GM23338 (cell line): ENCODE results near the gene DST. TPM values are rescaled to one million over a fixed set of nuclear protein-coding genes. Genes with fewer than 3 reads are reported as not detected.

Experiments
- ATAC-seq: fragments of 200-7000 bp; cut with Tn5 transposase; 3 replicates; pipeline ENCODE4 v1.9.1; 2020
- DNase-seq: peaks from one replicate; pipeline ENCODE4 v3.0.0-alpha.2; 2015; ENCODE audit warnings: low spot score
- H2AFZ ChIP-seq: fragments of 200-600 bp; sonication (generic); 2 replicates; pipeline ENCODE4 v1.8.0; 2016; ENCODE audit warnings: antibody characterized with exemption, mild to moderate bottlenecking, moderate library complexity
- H3F3A ChIP-seq: fragments of 200-600 bp; sonication (generic); replicated peaks from 2 replicates; pipeline ENCODE4 v1.8.0; 2017; ENCODE audit warnings: antibody characterized with exemption, mixed run types, low read depth
- H3K27ac ChIP-seq: fragments of 200-600 bp; sonication (generic); 2 replicates; pipeline ENCODE4 v1.6.1; 2016; ENCODE audit warnings: low read depth
- H3K27me3 ChIP-seq: fragments of 200-600 bp; sonication (generic); 2 replicates; pipeline ENCODE4 v1.8.0; 2016; ENCODE audit warnings: mild to moderate bottlenecking, mixed run types, moderate library complexity; ENCODE audit not compliant: insufficient read depth
- H3K36me3 ChIP-seq: fragments of 200-600 bp; sonication (generic); 2 replicates; pipeline ENCODE4 v1.8.0; 2016; ENCODE audit warnings: mild to moderate bottlenecking; ENCODE audit not compliant: insufficient read depth
- H3K4me1 ChIP-seq: fragments of 200-600 bp; sonication (generic); 2 replicates; pipeline ENCODE4 v1.8.0; 2016; ENCODE audit warnings: mild to moderate bottlenecking, moderate library complexity; ENCODE audit not compliant: insufficient read depth
- H3K4me2 ChIP-seq: fragments of 200-600 bp; sonication (generic); 2 replicates; pipeline ENCODE4 v1.7.1; 2017; ENCODE audit warnings: mixed run types
- H3K4me3 ChIP-seq: fragments of 200-600 bp; sonication (generic); 2 replicates; pipeline ENCODE4 v1.6.1; 2016; ENCODE audit warnings: mixed run types
- H3K79me2 ChIP-seq: fragments of 200-600 bp; sonication (generic); replicated peaks from 2 replicates; pipeline ENCODE4 v1.8.0; 2017; ENCODE audit warnings: mild to moderate bottlenecking; ENCODE audit not compliant: insufficient read depth
- H3K9me2 ChIP-seq: fragments of 200-600 bp; sonication (generic); 2 replicates; pipeline ENCODE4 v1.8.0; 2017; ENCODE audit not compliant: insufficient read depth
- H4K20me1 ChIP-seq: fragments of 200-600 bp; sonication (generic); replicated peaks from 2 replicates; pipeline ENCODE4 v1.8.0; 2017; ENCODE audit warnings: mild to moderate bottlenecking; ENCODE audit not compliant: insufficient read depth
- H3K27ac Mint-ChIP-seq: 2 replicates; pipeline ENCODE4 v1.8.0; 2020; ENCODE audit warnings: inconsistent platforms, mild to moderate bottlenecking, moderate library complexity, mixed read lengths
- H3K27me3 Mint-ChIP-seq: 3 replicates; pipeline ENCODE4 v1.8.0; 2022; ENCODE audit warnings: low read depth, mild to moderate bottlenecking, moderate library complexity, mixed read lengths, inconsistent platforms; ENCODE audit not compliant: insufficient read depth, poor library complexity
- H3K36me3 Mint-ChIP-seq: 3 replicates; pipeline ENCODE4 v1.8.0; 2021; ENCODE audit warnings: low read depth, mild to moderate bottlenecking, inconsistent platforms, moderate library complexity, mixed read lengths
- H3K4me1 Mint-ChIP-seq: 3 replicates; pipeline ENCODE4 v1.8.0; 2020; ENCODE audit warnings: mild to moderate bottlenecking, inconsistent platforms, mixed read lengths
- H3K4me3 Mint-ChIP-seq: 3 replicates; pipeline ENCODE4 v1.8.0; 2021; ENCODE audit warnings: moderate library complexity, mild to moderate bottlenecking, inconsistent platforms, mixed read lengths
- H3K9me3 Mint-ChIP-seq: 3 replicates; pipeline ENCODE4 v1.8.0; 2020; ENCODE audit warnings: moderate library complexity, mild to moderate bottlenecking, inconsistent platforms, mixed read lengths
- CREB1 ChIP-seq: fragments of 250-450 bp; sonication (Bioruptor Pico); IDR thresholded peaks from 2 replicates; pipeline ENCODE4 v1.5.0; 2020; ENCODE audit warnings: low read depth, mild to moderate bottlenecking, moderate library complexity
- EZH2 ChIP-seq: fragments of 200-600 bp; sonication (generic); IDR thresholded peaks from one replicate; pipeline ENCODE4 v1.8.0; 2017; ENCODE audit warnings: antibody characterized with exemption, mild to moderate bottlenecking, low read depth; ENCODE audit not compliant: unreplicated experiment
- EZH2phosphoT487 ChIP-seq: fragments of 200-600 bp; sonication (generic); IDR thresholded peaks from one replicate; pipeline ENCODE4 v1.8.1; 2018; ENCODE audit warnings: antibody characterized with exemption; ENCODE audit not compliant: unreplicated experiment
- JUNB ChIP-seq: IDR thresholded peaks from one replicate; pipeline ENCODE4 v1.6.1; 2016; ENCODE audit warnings: antibody characterized with exemption; ENCODE audit not compliant: unreplicated experiment
- NANOG ChIP-seq: IDR thresholded peaks from 2 replicates; pipeline ENCODE4 v1.6.1; 2016; ENCODE audit warnings: antibody characterized with exemption, borderline replicate concordance
- POLR2AphosphoS5 ChIP-seq: IDR thresholded peaks from 2 replicates; pipeline ENCODE4 v1.6.1; 2016; ENCODE audit warnings: antibody characterized with exemption, low read depth
- STAT1 ChIP-seq: IDR thresholded peaks from one replicate; pipeline ENCODE4 v1.6.1; 2016; ENCODE audit warnings: antibody characterized with exemption; ENCODE audit not compliant: unreplicated experiment
- ZNF331 ChIP-seq: fragments of 250-450 bp; sonication (Bioruptor Pico); IDR thresholded peaks from 2 replicates; pipeline ENCODE4 v1.5.0; 2020; ENCODE audit warnings: low read depth, mild to moderate bottlenecking, moderate library complexity
- polyA plus RNA-seq: library from polyadenylated mRNA; unstranded; fragments of >200 nt; fragmentation: Nextera tagmentation; extraction: Ambion mirVana; gene quantifications from 2 replicates; pipeline ENCODE4 v1.2.1, GENCODE V29; 2016
- total RNA-seq: library from RNA; depleted of rRNA; stranded (reverse); fragments of >200 nt; shearing (Covaris generic); gene quantifications from 2 replicates; pipeline ENCODE4 v1.2.3, GENCODE V29; 2014
- TF ChIP-seq, protein P1 (sequence below), 2 experiments: fragments of 200-600 bp in 1 of 2; sonication (generic) in 1 of 2; conservative IDR thresholded peaks; 2 replicates each; pipeline versions ENCODE4 v1.5.1 to v1.6.1; 2016 to 2017; ENCODE audit warnings: antibody characterized with exemption in 2 of 2, low read depth in 2 of 2, mild to moderate bottlenecking in 2 of 2, moderate library complexity in 1 of 2
- TF ChIP-seq, protein P2 (sequence below): IDR thresholded peaks from 2 replicates; pipeline ENCODE4 v1.6.1; 2016; ENCODE audit warnings: antibody characterized with exemption
- TF ChIP-seq, protein P3 (sequence below): fragments of 250-450 bp; sonication (Bioruptor Pico); IDR thresholded peaks from 2 replicates; pipeline ENCODE4 v1.5.0; 2020; ENCODE audit warnings: mild to moderate bottlenecking, moderate library complexity
- TF ChIP-seq, protein P4 (sequence below): IDR thresholded peaks from one replicate; pipeline ENCODE4 v1.6.1; 2018; ENCODE audit warnings: antibody characterized with exemption; ENCODE audit not compliant: unreplicated experiment

The DST gene
- total and polyA plus RNA-seq, 2 experiments from 2014 or later = 88.7 to 188 TPM

DNA sequence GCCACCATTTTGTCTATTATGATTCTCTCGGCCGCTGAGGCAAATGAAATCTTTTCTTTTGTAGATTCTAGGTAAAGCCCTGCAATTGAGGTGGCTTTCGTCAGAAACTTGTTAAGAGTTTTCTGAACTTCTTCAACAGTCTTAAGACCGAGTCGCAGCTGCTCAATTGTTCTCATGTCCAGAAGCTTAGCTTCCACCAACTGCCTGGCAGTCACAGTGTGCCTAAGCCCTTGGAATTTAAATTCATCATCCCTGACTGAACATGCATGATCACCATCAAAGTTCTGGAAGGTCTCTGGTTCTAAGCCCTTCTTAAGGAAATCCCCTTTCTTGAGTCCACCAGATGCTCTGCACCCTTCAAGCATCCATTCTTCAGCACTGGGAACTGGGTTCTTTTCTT, 25.7 kb downstream of the DST start (continued):
- TF ChIP-seq EZH2 (no peak), ZNF331 (CRISPR knock-in tag) (no peak)

DNA sequence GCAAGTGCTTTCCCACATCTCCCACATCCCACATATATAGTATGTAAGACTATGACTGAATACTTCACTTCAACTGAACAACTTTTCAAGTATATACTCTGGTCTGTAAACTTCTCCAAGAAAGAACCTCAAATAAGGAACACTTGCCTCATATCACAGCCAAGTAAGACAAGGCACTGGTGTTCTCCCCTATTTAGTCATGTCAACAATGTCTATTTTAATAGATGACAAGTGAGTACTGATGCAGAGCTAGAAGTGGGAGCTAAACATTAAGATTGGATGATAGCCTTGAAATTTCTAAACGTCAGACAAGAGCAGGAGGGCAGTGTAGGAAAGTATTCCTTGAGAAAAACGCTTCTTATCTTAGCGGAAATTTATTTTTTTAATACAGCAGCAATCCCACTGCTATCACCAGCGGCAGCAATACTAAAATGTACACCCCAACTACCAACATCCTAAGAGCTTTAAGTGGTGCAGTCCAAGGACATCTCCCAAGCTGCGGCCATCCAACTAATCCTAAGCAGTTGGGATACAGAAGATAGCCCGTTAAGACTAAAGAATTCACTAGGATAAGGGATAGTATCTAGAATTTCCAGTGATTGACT, 29.3 kb downstream of the DST start:
- Histone ChIP-seq H3K4me2 (no peak overlapping the region), H2AFZ (no peak overlapping the region), H3K27ac (peak overlapping the region; percentile 52; the same call in 1 of the 2 replicates), H3K9me2 (0 out of 2 replicates have a peak, but pooled peaks cover 11% of the 10 kb centered on the region), H3K27me3 (no peaks in the 10 kb centered on the region), H3K36me3 (peaks cover 17% of the 10 kb centered on the region; the same call in 1 of the 2 replicates), H3K4me1 (peaks cover 30% of the 10 kb centered on the region), H3K79me2 (no peaks in the 10 kb centered on the region), H4K20me1 (no peaks in the 10 kb centered on the region), H3F3A (no peaks in the 10 kb centered on the region), H3K4me3 (no peak overlapping the region)
- H3K4me1 Mint-ChIP-seq = peaks cover 26% of the 10 kb centered on the region
- no peaks in the 10 kb centered on the region for H3K27me3 Mint-ChIP-seq
- H3K27ac Mint-ChIP-seq = 0 out of 2 replicates have a peak overlapping the region, but pooled peaks have one; percentile 15
- peaks cover 18% of the 10 kb centered on the region; the same call in 2 of the 3 replicates for H3K36me3 Mint-ChIP-seq
- no peak overlapping the region for H3K4me3 Mint-ChIP-seq
- no peaks in the 10 kb centered on the region for H3K9me3 Mint-ChIP-seq
- no peak for DNase-seq
- ATAC-seq = no peak
- TF ChIP-seq ZNF331 (CRISPR knock-in tag) (no peak), EZH2 (no peak), CREB1 (no peak), STAT1 (no peak), POLR2AphosphoS5 (no peak), EZH2phosphoT487 (no peak), NANOG (no peak), JUNB (no peak)
- TF ChIP-seq, protein P1, sequence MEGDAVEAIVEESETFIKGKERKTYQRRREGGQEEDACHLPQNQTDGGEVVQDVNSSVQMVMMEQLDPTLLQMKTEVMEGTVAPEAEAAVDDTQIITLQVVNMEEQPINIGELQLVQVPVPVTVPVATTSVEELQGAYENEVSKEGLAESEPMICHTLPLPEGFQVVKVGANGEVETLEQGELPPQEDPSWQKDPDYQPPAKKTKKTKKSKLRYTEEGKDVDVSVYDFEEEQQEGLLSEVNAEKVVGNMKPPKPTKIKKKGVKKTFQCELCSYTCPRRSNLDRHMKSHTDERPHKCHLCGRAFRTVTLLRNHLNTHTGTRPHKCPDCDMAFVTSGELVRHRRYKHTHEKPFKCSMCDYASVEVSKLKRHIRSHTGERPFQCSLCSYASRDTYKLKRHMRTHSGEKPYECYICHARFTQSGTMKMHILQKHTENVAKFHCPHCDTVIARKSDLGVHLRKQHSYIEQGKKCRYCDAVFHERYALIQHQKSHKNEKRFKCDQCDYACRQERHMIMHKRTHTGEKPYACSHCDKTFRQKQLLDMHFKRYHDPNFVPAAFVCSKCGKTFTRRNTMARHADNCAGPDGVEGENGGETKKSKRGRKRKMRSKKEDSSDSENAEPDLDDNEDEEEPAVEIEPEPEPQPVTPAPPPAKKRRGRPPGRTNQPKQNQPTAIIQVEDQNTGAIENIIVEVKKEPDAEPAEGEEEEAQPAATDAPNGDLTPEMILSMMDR (conservative IDR thresholded peaks at IDR 0.05; ENCODE audit: low read depth in 2 of 2) = no peak
- TF ChIP-seq, protein P2, sequence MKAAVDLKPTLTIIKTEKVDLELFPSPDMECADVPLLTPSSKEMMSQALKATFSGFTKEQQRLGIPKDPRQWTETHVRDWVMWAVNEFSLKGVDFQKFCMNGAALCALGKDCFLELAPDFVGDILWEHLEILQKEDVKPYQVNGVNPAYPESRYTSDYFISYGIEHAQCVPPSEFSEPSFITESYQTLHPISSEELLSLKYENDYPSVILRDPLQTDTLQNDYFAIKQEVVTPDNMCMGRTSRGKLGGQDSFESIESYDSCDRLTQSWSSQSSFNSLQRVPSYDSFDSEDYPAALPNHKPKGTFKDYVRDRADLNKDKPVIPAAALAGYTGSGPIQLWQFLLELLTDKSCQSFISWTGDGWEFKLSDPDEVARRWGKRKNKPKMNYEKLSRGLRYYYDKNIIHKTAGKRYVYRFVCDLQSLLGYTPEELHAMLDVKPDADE = no peak
- TF ChIP-seq, protein P3, sequence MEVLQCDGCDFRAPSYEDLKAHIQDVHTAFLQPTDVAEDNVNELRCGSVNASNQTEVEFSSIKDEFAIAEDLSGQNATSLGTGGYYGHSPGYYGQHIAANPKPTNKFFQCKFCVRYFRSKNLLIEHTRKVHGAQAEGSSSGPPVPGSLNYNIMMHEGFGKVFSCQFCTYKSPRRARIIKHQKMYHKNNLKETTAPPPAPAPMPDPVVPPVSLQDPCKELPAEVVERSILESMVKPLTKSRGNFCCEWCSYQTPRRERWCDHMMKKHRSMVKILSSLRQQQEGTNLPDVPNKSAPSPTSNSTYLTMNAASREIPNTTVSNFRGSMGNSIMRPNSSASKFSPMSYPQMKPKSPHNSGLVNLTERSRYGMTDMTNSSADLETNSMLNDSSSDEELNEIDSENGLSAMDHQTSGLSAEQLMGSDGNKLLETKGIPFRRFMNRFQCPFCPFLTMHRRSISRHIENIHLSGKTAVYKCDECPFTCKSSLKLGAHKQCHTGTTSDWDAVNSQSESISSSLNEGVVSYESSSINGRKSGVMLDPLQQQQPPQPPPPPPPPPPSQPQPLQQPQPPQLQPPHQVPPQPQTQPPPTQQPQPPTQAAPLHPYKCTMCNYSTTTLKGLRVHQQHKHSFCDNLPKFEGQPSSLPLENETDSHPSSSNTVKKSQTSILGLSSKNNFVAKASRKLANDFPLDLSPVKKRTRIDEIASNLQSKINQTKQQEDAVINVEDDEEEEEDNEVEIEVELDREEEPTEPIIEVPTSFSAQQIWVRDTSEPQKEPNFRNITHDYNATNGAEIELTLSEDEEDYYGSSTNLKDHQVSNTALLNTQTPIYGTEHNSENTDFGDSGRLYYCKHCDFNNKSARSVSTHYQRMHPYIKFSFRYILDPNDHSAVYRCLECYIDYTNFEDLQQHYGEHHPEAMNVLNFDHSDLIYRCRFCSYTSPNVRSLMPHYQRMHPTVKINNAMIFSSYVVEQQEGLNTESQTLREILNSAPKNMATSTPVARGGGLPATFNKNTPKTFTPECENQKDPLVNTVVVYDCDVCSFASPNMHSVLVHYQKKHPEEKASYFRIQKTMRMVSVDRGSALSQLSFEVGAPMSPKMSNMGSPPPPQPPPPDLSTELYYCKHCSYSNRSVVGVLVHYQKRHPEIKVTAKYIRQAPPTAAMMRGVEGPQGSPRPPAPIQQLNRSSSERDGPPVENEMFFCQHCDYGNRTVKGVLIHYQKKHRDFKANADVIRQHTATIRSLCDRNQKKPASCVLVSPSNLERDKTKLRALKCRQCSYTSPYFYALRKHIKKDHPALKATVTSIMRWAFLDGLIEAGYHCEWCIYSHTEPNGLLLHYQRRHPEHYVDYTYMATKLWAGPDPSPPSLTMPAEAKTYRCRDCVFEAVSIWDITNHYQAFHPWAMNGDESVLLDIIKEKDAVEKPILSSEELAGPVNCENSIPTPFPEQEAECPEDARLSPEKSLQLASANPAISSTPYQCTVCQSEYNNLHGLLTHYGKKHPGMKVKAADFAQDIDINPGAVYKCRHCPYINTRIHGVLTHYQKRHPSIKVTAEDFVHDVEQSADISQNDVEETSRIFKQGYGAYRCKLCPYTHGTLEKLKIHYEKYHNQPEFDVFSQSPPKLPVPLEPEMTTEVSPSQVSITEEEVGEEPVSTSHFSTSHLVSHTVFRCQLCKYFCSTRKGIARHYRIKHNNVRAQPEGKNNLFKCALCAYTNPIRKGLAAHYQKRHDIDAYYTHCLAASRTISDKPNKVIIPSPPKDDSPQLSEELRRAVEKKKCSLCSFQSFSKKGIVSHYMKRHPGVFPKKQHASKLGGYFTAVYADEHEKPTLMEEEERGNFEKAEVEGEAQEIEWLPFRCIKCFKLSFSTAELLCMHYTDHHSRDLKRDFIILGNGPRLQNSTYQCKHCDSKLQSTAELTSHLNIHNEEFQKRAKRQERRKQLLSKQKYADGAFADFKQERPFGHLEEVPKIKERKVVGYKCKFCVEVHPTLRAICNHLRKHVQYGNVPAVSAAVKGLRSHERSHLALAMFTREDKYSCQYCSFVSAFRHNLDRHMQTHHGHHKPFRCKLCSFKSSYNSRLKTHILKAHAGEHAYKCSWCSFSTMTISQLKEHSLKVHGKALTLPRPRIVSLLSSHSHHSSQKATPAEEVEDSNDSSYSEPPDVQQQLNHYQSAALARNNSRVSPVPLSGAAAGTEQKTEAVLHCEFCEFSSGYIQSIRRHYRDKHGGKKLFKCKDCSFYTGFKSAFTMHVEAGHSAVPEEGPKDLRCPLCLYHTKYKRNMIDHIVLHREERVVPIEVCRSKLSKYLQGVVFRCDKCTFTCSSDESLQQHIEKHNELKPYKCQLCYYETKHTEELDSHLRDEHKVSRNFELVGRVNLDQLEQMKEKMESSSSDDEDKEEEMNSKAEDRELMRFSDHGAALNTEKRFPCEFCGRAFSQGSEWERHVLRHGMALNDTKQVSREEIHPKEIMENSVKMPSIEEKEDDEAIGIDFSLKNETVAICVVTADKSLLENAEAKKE (CRISPR knock-in tag) = no peak
- TF ChIP-seq, protein P4, sequence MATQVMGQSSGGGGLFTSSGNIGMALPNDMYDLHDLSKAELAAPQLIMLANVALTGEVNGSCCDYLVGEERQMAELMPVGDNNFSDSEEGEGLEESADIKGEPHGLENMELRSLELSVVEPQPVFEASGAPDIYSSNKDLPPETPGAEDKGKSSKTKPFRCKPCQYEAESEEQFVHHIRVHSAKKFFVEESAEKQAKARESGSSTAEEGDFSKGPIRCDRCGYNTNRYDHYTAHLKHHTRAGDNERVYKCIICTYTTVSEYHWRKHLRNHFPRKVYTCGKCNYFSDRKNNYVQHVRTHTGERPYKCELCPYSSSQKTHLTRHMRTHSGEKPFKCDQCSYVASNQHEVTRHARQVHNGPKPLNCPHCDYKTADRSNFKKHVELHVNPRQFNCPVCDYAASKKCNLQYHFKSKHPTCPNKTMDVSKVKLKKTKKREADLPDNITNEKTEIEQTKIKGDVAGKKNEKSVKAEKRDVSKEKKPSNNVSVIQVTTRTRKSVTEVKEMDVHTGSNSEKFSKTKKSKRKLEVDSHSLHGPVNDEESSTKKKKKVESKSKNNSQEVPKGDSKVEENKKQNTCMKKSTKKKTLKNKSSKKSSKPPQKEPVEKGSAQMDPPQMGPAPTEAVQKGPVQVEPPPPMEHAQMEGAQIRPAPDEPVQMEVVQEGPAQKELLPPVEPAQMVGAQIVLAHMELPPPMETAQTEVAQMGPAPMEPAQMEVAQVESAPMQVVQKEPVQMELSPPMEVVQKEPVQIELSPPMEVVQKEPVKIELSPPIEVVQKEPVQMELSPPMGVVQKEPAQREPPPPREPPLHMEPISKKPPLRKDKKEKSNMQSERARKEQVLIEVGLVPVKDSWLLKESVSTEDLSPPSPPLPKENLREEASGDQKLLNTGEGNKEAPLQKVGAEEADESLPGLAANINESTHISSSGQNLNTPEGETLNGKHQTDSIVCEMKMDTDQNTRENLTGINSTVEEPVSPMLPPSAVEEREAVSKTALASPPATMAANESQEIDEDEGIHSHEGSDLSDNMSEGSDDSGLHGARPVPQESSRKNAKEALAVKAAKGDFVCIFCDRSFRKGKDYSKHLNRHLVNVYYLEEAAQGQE = no peak
